Upper lobe of right lung (tissue), 1 donor: ENCODE measurements around the gene ITPR2. TPM values are rescaled to one million over a fixed set of nuclear protein-coding genes. Genes with fewer than 3 reads are reported as not detected.
A peak's percentile ranks its signal among the peaks of the same experiment; 100 is the strongest.

Source experiments
- ATAC-seq: fragments of 200-7000 bp; cut with Tn5 transposase; one replicate; pipeline ENCODE4 v1.9.1; 2020; ENCODE audit warnings: mild to moderate bottlenecking, moderate library complexity
- DNase-seq: peaks from one replicate; pipeline ENCODE4 v3.0.0-alpha.2; 2020
- H3K27ac ChIP-seq: fragments of 200-600 bp; one replicate; pipeline ENCODE4 v1.8.0; 2022
- H3K27me3 ChIP-seq: fragments of 200-600 bp; one replicate; pipeline ENCODE4 v1.8.0; 2022; ENCODE audit warnings: mild to moderate bottlenecking
- H3K36me3 ChIP-seq: fragments of 200-600 bp; one replicate; pipeline ENCODE4 v1.8.0; 2022
- H3K4me1 ChIP-seq: fragments of 200-600 bp; one replicate; pipeline ENCODE4 v1.8.0; 2022
- H3K4me3 ChIP-seq: fragments of 200-600 bp; one replicate; pipeline ENCODE4 v1.8.0; 2022; ENCODE audit warnings: mild to moderate bottlenecking
- H3K9me3 ChIP-seq: fragments of 200-600 bp; one replicate; pipeline ENCODE4 v1.8.0; 2022
- intact Hi-C: fragments of 100-400 bp; cut with DNase I; formaldehyde crosslinking; loops from one replicate; pipeline ENCODE4 v1.11.0; 2022
- total RNA-seq: library from RNA; stranded (reverse); fragmentation: NEBNext Ultra II Directional; extraction: Animal tissue kit (Norgen Biotek cat#: 25700); gene quantifications from one replicate; pipeline ENCODE4 v1.2.1, GENCODE V29; 2021
- TF ChIP-seq, protein P1 (sequence below): fragments of 200-600 bp; IDR thresholded peaks from one replicate; pipeline ENCODE4 v1.8.0; 2022; ENCODE audit warnings: antibody characterized with exemption
- donor health status: DM: no; HTN: yes; CAD: no; lungs with severe emphysema.

Gene ITPR2
- total RNA-seq, 1 donor from 2014 or later = 50.8 TPM

DNA sequence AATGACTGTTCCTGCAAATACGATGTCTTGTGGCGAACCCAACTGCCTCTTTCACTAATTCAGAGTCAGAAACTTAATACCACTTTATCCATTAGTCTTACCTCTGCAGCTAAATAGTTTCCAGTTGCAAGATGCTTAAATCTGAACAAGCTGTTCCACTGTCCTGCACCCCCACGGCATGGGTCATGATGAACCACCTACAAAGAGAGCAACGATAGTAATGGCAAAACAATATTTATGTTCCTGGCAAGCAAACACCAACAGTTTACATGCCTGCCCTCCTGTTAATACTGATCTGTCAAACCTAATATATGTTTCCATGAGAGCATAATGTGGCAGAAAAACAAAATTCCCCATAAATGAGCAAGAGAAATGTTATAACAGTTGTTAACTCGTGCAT, 121.9 kb downstream of the ITPR2 start:
- no peaks in the 10 kb centered on the region for H3K4me1 ChIP-seq
- TF ChIP-seq, protein P1, sequence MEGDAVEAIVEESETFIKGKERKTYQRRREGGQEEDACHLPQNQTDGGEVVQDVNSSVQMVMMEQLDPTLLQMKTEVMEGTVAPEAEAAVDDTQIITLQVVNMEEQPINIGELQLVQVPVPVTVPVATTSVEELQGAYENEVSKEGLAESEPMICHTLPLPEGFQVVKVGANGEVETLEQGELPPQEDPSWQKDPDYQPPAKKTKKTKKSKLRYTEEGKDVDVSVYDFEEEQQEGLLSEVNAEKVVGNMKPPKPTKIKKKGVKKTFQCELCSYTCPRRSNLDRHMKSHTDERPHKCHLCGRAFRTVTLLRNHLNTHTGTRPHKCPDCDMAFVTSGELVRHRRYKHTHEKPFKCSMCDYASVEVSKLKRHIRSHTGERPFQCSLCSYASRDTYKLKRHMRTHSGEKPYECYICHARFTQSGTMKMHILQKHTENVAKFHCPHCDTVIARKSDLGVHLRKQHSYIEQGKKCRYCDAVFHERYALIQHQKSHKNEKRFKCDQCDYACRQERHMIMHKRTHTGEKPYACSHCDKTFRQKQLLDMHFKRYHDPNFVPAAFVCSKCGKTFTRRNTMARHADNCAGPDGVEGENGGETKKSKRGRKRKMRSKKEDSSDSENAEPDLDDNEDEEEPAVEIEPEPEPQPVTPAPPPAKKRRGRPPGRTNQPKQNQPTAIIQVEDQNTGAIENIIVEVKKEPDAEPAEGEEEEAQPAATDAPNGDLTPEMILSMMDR = no peak
- H3K27me3 ChIP-seq = no peaks in the 10 kb centered on the region
- intact Hi-C loops = no loop called here
- ATAC-seq = no peak
- peaks cover 8% of the 10 kb centered on the region for H3K36me3 ChIP-seq
- no peak overlapping the region for H3K4me3 ChIP-seq
- H3K9me3 ChIP-seq = no peaks in the 10 kb centered on the region
- H3K27ac ChIP-seq = no peak overlapping the region
- DNase-seq = no peak

DNA sequence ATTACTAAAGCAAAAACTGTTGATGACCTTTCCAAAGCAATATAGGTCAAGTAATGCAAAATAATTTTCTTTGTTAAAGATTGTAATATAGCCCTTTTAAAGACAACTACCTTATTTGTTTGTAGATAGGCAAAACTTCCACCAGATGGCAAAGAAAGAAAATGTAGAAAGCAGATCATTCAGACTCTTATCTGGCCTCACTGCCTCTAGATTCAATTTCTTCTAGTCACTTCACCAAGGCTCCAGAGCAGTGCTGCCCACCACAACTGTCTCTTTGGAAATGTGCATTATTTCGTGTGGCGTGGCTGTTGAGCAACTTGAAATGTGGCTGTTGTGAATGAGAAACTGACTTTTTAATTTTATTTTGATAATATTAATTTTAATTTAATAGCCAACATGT, 127.1 kb downstream of the ITPR2 start:
- intact Hi-C loops = no loop called here
- H3K27ac ChIP-seq = no peak overlapping the region
- H3K4me3 ChIP-seq = no peak overlapping the region
- no peaks in the 10 kb centered on the region for H3K36me3 ChIP-seq
- H3K9me3 ChIP-seq = no peaks in the 10 kb centered on the region
- DNase-seq (no peak), ATAC-seq (no peak)
- TF ChIP-seq, protein P1 = no peak
- no peaks in the 10 kb centered on the region for H3K27me3 ChIP-seq
- peaks cover 9% of the 10 kb centered on the region for H3K4me1 ChIP-seq

DNA sequence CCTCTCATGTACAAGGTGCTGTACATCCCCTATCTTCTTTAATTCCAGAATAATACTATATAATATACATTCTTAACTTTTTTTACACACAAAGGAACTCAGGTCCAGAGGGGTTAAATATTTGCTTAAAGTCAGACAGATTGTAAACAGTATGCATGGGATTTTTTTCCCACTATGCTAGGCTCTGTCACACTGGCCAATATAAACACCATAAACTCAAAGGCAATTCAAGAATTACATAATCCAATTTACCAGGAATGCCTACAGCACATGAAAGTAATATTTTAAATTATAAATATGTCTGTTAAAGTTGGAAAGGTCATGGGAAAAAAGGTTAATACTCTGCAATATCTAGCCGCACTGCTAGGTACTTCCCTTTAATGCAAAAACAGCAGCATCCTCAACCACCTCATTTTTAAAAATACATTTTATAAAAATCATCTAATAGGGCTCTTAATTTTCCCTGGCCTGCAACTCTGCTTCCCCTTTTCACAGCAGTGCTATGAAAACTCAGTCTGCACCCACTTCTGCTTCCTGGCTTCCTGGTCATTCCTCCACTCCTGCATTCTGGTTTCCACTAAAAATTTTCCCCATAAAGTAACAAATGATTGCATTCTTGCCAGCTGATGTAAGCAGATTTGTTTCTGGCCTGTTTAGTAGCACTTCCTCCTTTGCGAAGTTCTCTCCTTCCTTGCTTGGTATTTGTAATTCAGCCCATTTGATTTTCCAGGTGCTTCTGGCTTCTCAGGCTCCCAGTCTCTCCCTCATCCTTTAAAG, 128.1 kb downstream of the ITPR2 start:
- H3K27me3 ChIP-seq = no peaks in the 10 kb centered on the region
- TF ChIP-seq, protein P1 = no peak

DNA sequence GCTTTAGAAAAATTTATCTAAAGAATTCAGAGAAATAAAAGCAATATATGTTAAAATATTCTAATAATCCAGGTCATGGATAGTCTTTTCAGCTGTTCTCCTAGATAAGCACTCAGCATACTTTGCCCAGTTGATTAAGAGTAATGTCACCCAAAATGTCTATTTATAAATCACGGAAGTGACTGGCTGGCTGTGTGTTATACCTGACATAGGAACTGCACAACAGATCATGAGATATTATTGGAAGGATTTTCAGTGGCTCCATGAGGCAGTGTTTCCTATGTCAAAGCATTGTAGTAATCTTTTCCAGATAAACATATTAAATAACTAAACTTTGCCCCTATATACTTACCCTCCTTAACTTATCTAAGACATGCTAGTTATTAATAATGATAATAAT, 128.8 kb downstream of the ITPR2 start:
- DNase-seq = no peak
- ATAC-seq = no peak
- Histone ChIP-seq H3K27me3 (no peaks in the 10 kb centered on the region), H3K36me3 (no peaks in the 10 kb centered on the region), H3K9me3 (no peaks in the 10 kb centered on the region), H3K4me1 (peaks cover 9% of the 10 kb centered on the region), H3K4me3 (no peak overlapping the region), H3K27ac (no peak overlapping the region)
- intact Hi-C loops = no loop called here
- TF ChIP-seq, protein P1 = no peak

More for the DNA sequence above, 128.1 kb downstream of the ITPR2 start:
- Histone ChIP-seq H3K9me3 (no peaks in the 10 kb centered on the region), H3K36me3 (no peaks in the 10 kb centered on the region), H3K4me3 (no peak overlapping the region), H3K27ac (no peak overlapping the region), H3K4me1 (peaks cover 9% of the 10 kb centered on the region)
- DNase-seq = no peak
- ATAC-seq = peak; percentile 81
- intact Hi-C loops = no loop called here

DNA sequence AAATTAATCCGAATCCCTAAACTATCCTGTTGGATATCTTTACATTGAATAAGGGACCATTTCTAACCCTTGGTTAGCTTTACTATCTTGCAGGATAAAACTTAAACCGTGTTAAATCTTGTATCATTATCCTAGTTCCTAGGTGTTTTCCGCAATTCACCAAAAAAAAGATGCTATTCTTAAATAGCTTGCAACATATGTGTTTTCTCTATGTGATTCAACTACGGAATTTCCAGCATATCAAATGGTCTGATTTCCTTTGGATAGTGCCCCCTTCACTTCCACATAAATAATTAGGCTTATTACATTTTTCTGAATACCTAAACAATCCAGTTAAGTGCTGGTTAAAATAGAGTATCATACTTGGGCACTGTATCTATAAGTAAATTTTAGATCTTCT, 130.3 kb downstream of the ITPR2 start:
- DNase-seq (no peak), ATAC-seq (no peak)
- intact Hi-C loops = no loop called here
- Histone ChIP-seq H3K4me1 (peaks cover 9% of the 10 kb centered on the region), H3K4me3 (no peak overlapping the region), H3K27me3 (no peaks in the 10 kb centered on the region), H3K36me3 (no peaks in the 10 kb centered on the region), H3K27ac (no peak overlapping the region), H3K9me3 (no peaks in the 10 kb centered on the region)
- TF ChIP-seq, protein P1 = no peak
